HepG2 (cell line): ENCODE measurements around the gene MYO19. TPM values are rescaled to one million over a fixed set of nuclear protein-coding genes. Genes with fewer than 3 reads are reported as not detected.

ENCODE experiments used
- ATAC-seq: fragments of 200-7000 bp; cut with Tn5 transposase; 3 replicates; pipeline ENCODE4 v1.9.1; 2020; ENCODE audit warnings: mild to moderate bottlenecking, moderate library complexity
- BruUV-seq: library from RNA; stranded (reverse); fragments of 400-500 nt; replicated peaks from 2 replicates; lab custom pipeline; 2021; lab: Mats Ljungman, UMichigan
- CTCF ChIA-PET: fragments of 300-600 bp; formaldehyde crosslinking; extraction: SDS; loops from one replicate; lab custom pipeline; 2021; ENCODE audit warnings: low total read pairs, inconsistent platforms, low intra/inter-chr PET ratio; lab: Yijun Ruan, JAX
- POLR2A ChIA-PET: fragments of 350-600 bp; sonication (Branson Sonifier 250); formaldehyde crosslinking; loops from one replicate; lab custom pipeline; 2020; ENCODE audit warnings: antibody characterized with exemption, inconsistent platforms; lab: Yijun Ruan, JAX
- DNase-seq: peaks from one replicate; pipeline ENCODE4 v3.0.0-alpha.2; 2015; ENCODE audit warnings: low spot score
- FAIRE-seq: peaks from 3 replicates; lab custom pipeline; 2011; peaks lifted over from hg19 to GRCh38; lab: Jason Lieb, UNC
- H2AFZ ChIP-seq: one replicate; pipeline ENCODE4 v1.6.1; 2011; ENCODE audit warnings: low read length, inconsistent platforms
- H3K27ac ChIP-seq: fragments of 300-600 bp; 3 replicates; pipeline ENCODE4 v1.8.0; 2011; ENCODE audit warnings: mixed run types, mild to moderate bottlenecking, mixed read lengths, low read length, inconsistent platforms; ENCODE audit not compliant: insufficient read depth; ENCODE audit errors: extremely low read length
- H3K27me3 ChIP-seq, 2 experiments: fragments of 200-600 bp in 1 of 2; 2 replicates in 1 of 2; 3 replicates in 1 of 2; pipeline versions ENCODE4 v1.6.0 to v1.8.0; 2011; ENCODE audit warnings: low read length in 2 of 2, mild to moderate bottlenecking in 2 of 2, moderate library complexity in 2 of 2, inconsistent platforms in 1 of 2; ENCODE audit not compliant: insufficient read depth in 2 of 2, control insufficient read depth in 1 of 2
- H3K36me3 ChIP-seq, 2 experiments: fragments of 200-600 bp in 1 of 2; replicated peaks in 1 of 2; 2 replicates in 1 of 2; 3 replicates in 1 of 2; pipeline versions ENCODE4 v1.5.1 to v1.8.0; 2011; ENCODE audit warnings: low read length in 2 of 2, inconsistent platforms in 1 of 2; ENCODE audit not compliant: insufficient read depth in 2 of 2, control insufficient read depth in 1 of 2
- H3K4me1 ChIP-seq: 2 replicates; pipeline ENCODE4 v1.5.1; 2012; ENCODE audit warnings: low read length, inconsistent platforms; ENCODE audit not compliant: insufficient read depth
- H3K4me2 ChIP-seq: 2 replicates; pipeline ENCODE4 v1.6.0; 2011; ENCODE audit warnings: low read depth, low read length, inconsistent platforms
- H3K4me3 ChIP-seq, 3 experiments: fragments of 200-600 bp in 1 of 3; sonication (generic), shearing (Covaris generic) in 1 of 3; replicated peaks in 1 of 3; 2 replicates each; pipeline ENCODE4 v1.5.1; 2011 to 2016; ENCODE audit warnings: low read length in 3 of 3, inconsistent platforms in 2 of 3, low read depth in 2 of 3, mild to moderate bottlenecking in 2 of 3, control low read depth in 1 of 3, mixed read lengths in 1 of 3; ENCODE audit not compliant: insufficient read depth in 1 of 3
- H3K79me2 ChIP-seq: one replicate; pipeline ENCODE4 v1.6.1; 2011; ENCODE audit warnings: low read length, inconsistent platforms; ENCODE audit not compliant: insufficient read depth
- H3K9ac ChIP-seq: 2 replicates; pipeline ENCODE4 v1.6.0; 2011; ENCODE audit warnings: mild to moderate bottlenecking, low read depth, low read length, inconsistent platforms; ENCODE audit not compliant: insufficient read depth
- H3K9me3 ChIP-seq: 2 replicates; pipeline ENCODE4 v1.5.1; 2012; ENCODE audit warnings: mild to moderate bottlenecking, low read length
- H4K20me1 ChIP-seq: 2 replicates; pipeline ENCODE4 v1.6.0; 2011; ENCODE audit warnings: inconsistent platforms, mild to moderate bottlenecking, low read length, moderate library complexity; ENCODE audit not compliant: insufficient read depth
- AGO2 ChIP-seq: fragments of 200-400 bp; formaldehyde crosslinking; optimal IDR thresholded peaks from 2 replicates; pipeline ENCODE3; 2017; ENCODE audit warnings: mild to moderate bottlenecking, low read depth, low read length, moderate library complexity
- ATF2 ChIP-seq: sonication (generic); formaldehyde crosslinking; IDR thresholded peaks from 2 replicates; pipeline ENCODE4 v1.4.0; 2020; ENCODE audit warnings: missing genetic modification reagents
- CC2D1A ChIP-seq: sonication (generic); formaldehyde crosslinking; IDR thresholded peaks from 2 replicates; pipeline ENCODE4 v1.8.1; 2023; ENCODE audit warnings: mild to moderate bottlenecking, missing genetic modification reagents
- KAT8 ChIP-seq: IDR thresholded peaks from 2 replicates; pipeline ENCODE4 v1.6.1; 2016; ENCODE audit warnings: missing genetic modification reagents, missing compliant biosample characterization
- MAFF ChIP-seq: IDR thresholded peaks from 2 replicates; pipeline ENCODE4 v1.6.1; 2011; ENCODE audit warnings: low read depth, low read length, improper control_type of control experiment
- MBNL3 ChIP-seq: fragments of 250-450 bp; sonication (Bioruptor Pico); conservative IDR thresholded peaks from 2 replicates; pipeline ENCODE4 v1.8.0; 2022; ENCODE audit warnings: mild to moderate bottlenecking, inconsistent platforms
- PRPF4 ChIP-seq: fragments of 200-400 bp; formaldehyde crosslinking; IDR thresholded peaks from 2 replicates; pipeline ENCODE4 v1.6.1; 2016; ENCODE audit warnings: low read length, low read depth; ENCODE audit not compliant: poor library complexity, severe bottlenecking
- RXRB ChIP-seq: IDR thresholded peaks from 2 replicates; pipeline ENCODE4 v1.6.1; 2016; ENCODE audit warnings: borderline replicate concordance, missing genetic modification reagents, missing compliant biosample characterization
- THAP11 ChIP-seq: IDR thresholded peaks from 2 replicates; pipeline ENCODE4 v1.6.1; 2016; ENCODE audit warnings: missing biosample characterization, missing genetic modification reagents
- ZNF160 ChIP-seq: sonication (generic); formaldehyde crosslinking; IDR thresholded peaks from 2 replicates; pipeline ENCODE4 v1.8.0; 2022; ENCODE audit warnings: mild to moderate bottlenecking, inconsistent platforms, missing genetic modification reagents
- ZNF264 ChIP-seq: sonication (generic); formaldehyde crosslinking; IDR thresholded peaks from 2 replicates; pipeline ENCODE4 v1.4.0; 2020; ENCODE audit warnings: missing genetic modification reagents
- ZNF496 ChIP-seq: sonication (generic); formaldehyde crosslinking; IDR thresholded peaks from 2 replicates; pipeline ENCODE4 v1.8.1; 2023; ENCODE audit warnings: mild to moderate bottlenecking, moderate library complexity, missing genetic modification reagents; ENCODE audit not compliant: insufficient replicate concordance
- ZNF737 ChIP-seq: sonication (generic); formaldehyde crosslinking; IDR thresholded peaks from 2 replicates; pipeline ENCODE4 v1.5.0; 2020; ENCODE audit warnings: missing genetic modification reagents, mild to moderate bottlenecking, borderline replicate concordance
- ZNF790 ChIP-seq: sonication (generic); formaldehyde crosslinking; IDR thresholded peaks from 2 replicates; pipeline ENCODE4 v1.8.0; 2022; ENCODE audit warnings: missing genetic modification reagents, mild to moderate bottlenecking, borderline replicate concordance
- WGBS: methylation state at CpG from one replicate; pipeline ENCODE4 v1.1.6; 2017; ENCODE audit warnings: low lambda C conversion rate; 5-methylcytosine and 5-hydroxymethylcytosine counted together
- in situ Hi-C: cut with HindIII; loops from 2 replicates; pipeline ENCODE4 v1.10.0; 2017; ENCODE audit warnings: low pct_unique_long_range_greater_than_20kb; ENCODE audit not compliant: extremely low pct_ligation_motif_present
- intact Hi-C: fragments of 100-400 bp; cut with micrococcal nuclease; formaldehyde crosslinking; loops from one replicate; pipeline ENCODE4 v1.10.0; 2022; ENCODE audit not compliant: unreplicated experiment
- polyA plus RNA-seq, 8 experiments: library from polyadenylated mRNA; depleted of rRNA in 3 of 8; stranded (reverse) in 7 of 8; unstranded in 1 of 8; fragments of >200 nt; fragmentation: Illumina TruSeq in 4 of 8; extraction: Trizol in 4 of 8; gene quantifications; 2 replicates each; pipeline versions ENCODE4 v1.2.1 to v1.2.3, GENCODE V29; 2011 to 2016; ENCODE audit warnings: low read depth in 4 of 8, missing spikeins in 1 of 8, mixed read lengths in 1 of 8; ENCODE audit not compliant: insufficient read depth in 1 of 8
- total RNA-seq, 5 experiments: library from RNA; depleted of rRNA; stranded (reverse); fragments of >200 nt; fragmentation: Illumina TruSeq; extraction: Trizol; gene quantifications; 2 replicates each; pipeline ENCODE4 v1.2.3, GENCODE V29; 2016; ENCODE audit warnings: low read depth in 1 of 5

MYO19 gene
- total and polyA plus RNA-seq, 2 of the 13 experiments (the other 11 are each of a cell fraction or from before 2014, with no cell fraction given), result 75.7 to 82.3 TPM

GRCh38 chr17:36527621-36528250, 6.9 kb downstream of the MYO19 start (continued):
- no peak for TF ChIP-seq ATF2 (CRISPR knock-in tag)
- TF ChIP-seq CC2D1A, result no peak
- no peak for TF ChIP-seq MAFF
- TF ChIP-seq THAP11 (CRISPR knock-in tag), result no peak

GRCh38 chr17:36525888-36526287, 8.8 kb downstream of the MYO19 start:
- ATAC-seq, result no peak
- H3K4me2 ChIP-seq, result no peak overlapping the region
- no peak overlapping the region for H3K4me3 ChIP-seq
- no peaks in the 10 kb centered on the region for H4K20me1 ChIP-seq
- in situ Hi-C loops (no loop called here), intact Hi-C loops (no loop called here)
- H3K9ac ChIP-seq, result no peak overlapping the region
- ChIA-PET POLR2A (no interaction called here), CTCF (no interaction called here)
- no peak for FAIRE-seq
- no peak for DNase-seq
- no peaks in the 10 kb centered on the region for H3K4me1 ChIP-seq
- no peaks in the 10 kb centered on the region for H3K79me2 ChIP-seq
- no peak overlapping the region for H3K27ac ChIP-seq
- peaks cover 24 to 65% of the 10 kb centered on the region in 2 experiments for H3K36me3 ChIP-seq
- TF ChIP-seq THAP11 (CRISPR knock-in tag) (no peak), ZNF790 (CRISPR knock-in tag) (no peak), ZNF496 (no peak), AGO2 (no peak), ZNF737 (CRISPR knock-in tag) (no peak), ZNF160 (CRISPR knock-in tag) (no peak), PRPF4 (no peak), MBNL3 (no peak), RXRB (no peak), KAT8 (no peak), ZNF264 (CRISPR knock-in tag) (no peak)
- WGBS, result over 99% methylated on average over 6 of the region's 6 CpGs
- no peaks in the 10 kb centered on the region for H3K9me3 ChIP-seq
- H2AFZ ChIP-seq, result no peak overlapping the region
- no TSS peak for BruUV-seq
- H3K27me3 ChIP-seq, result no peaks in the 10 kb centered on the region
